HL-60 (cell line): ENCODE measurements around the gene SAP130.

Source experiments
- DNase-seq, 2 experiments: peaks; one replicate each; pipeline ENCODE4 v3.0.0-alpha.2; 2010 to 2020; ENCODE audit warnings: low read depth in 1 of 2, low spot score in 1 of 2
- H3K27ac ChIP-seq: fragments of 250-450 bp; sonication (Bioruptor Pico); replicated peaks from 2 replicates; pipeline ENCODE4 v1.5.1; 2020; ENCODE audit warnings: mild to moderate bottlenecking, moderate library complexity
- H3K27me3 ChIP-seq: fragments of 250-450 bp; sonication (Bioruptor Pico); 2 replicates; pipeline ENCODE4 v1.5.1; 2021; ENCODE audit warnings: mild to moderate bottlenecking, moderate library complexity; ENCODE audit not compliant: insufficient read depth, poor library complexity, severe bottlenecking
- H3K4me3 ChIP-seq: replicated peaks from 2 replicates; pipeline ENCODE4 v1.5.1; 2011; ENCODE audit warnings: mild to moderate bottlenecking, control low read depth, low read length; ENCODE audit not compliant: insufficient read depth
- CTCF ChIP-seq: IDR thresholded peaks from one replicate; pipeline ENCODE4 v1.5.1; 2011; ENCODE audit warnings: low read length, control low read depth, inconsistent platforms; ENCODE audit not compliant: insufficient read depth
- GABPA ChIP-seq: IDR thresholded peaks from 2 replicates; pipeline ENCODE4 v1.6.1; 2012; ENCODE audit warnings: low read depth
- POLR2AphosphoS5 ChIP-seq: IDR thresholded peaks from 2 replicates; pipeline ENCODE4 v1.6.1; 2012; ENCODE audit warnings: low read depth
- REST ChIP-seq: IDR thresholded peaks from 2 replicates; pipeline ENCODE4 v1.6.1; 2012; ENCODE audit warnings: low read depth; ENCODE audit not compliant: insufficient replicate concordance
- SPI1 ChIP-seq: IDR thresholded peaks from 2 replicates; pipeline ENCODE4 v1.6.1; 2012; ENCODE audit warnings: low read depth, mild to moderate bottlenecking, borderline replicate concordance

Gene SAP130

GRCh38 chr2:128024816-128025215 lies 3.0 kb downstream of the SAP130 start:
- DNase-seq: peak in 1 of 2 experiments; percentile 35
- H3K4me3 ChIP-seq: no peak overlapping the region
- no peaks in the 10 kb centered on the region for H3K27me3 ChIP-seq
- TF ChIP-seq REST (no peak), CTCF (no peak)
- no peak overlapping the region for H3K27ac ChIP-seq

- Histone ChIP-seq H3K4me3 (no peak overlapping the region), H3K27ac (no peak overlapping the region), H3K27me3 (no peaks in the 10 kb centered on the region)
- no peak for TF ChIP-seq CTCF
- TF ChIP-seq REST: no peak
- no peak for TF ChIP-seq POLR2AphosphoS5
- no peak for TF ChIP-seq SPI1
- TF ChIP-seq GABPA: no peak
- no peak for DNase-seq
Measured at GRCh38 chr2:128017561-128017960, 10.3 kb downstream of the SAP130 start.

- TF ChIP-seq SPI1 (no peak), POLR2AphosphoS5 (no peak), CTCF (no peak), GABPA (no peak), REST (no peak)
- Histone ChIP-seq H3K27me3 (no peaks in the 10 kb centered on the region), H3K27ac (no peak overlapping the region), H3K4me3 (no peak overlapping the region)
- DNase-seq: no peak
Measured at GRCh38 chr2:128016620-128017019, 11.2 kb downstream of the SAP130 start.
